ENCODE measurements around the gene ARID3A.
A peak's percentile ranks its signal among the peaks of the same experiment; 100 is the strongest.

- TF ChIP-seq POLR2AphosphoS5 (IDR thresholded peaks at IDR 0.05; ENCODE audit: low read depth, low read length): peak; percentile 1; the same call in 1 of the 2 replicates
- no peak for TF ChIP-seq TAF1 (IDR thresholded peaks at IDR 0.05; ENCODE audit: low read depth, low read length)
- TF ChIP-seq POLR2A (IDR thresholded peaks at IDR 0.05; ENCODE audit: low read depth, low read length): 0 out of 2 replicates have a peak, but pooled peaks have one; percentile 42
- no peak for TF ChIP-seq SPI1 (IDR thresholded peaks at IDR 0.05; ENCODE audit: low read depth, low read length)
- 0 out of 2 replicates have a peak, but pooled peaks have one; percentile 13 for TF ChIP-seq POU2F2 (IDR thresholded peaks at IDR 0.05; ENCODE audit: low read depth, low read length)
These were observed 21.4 kb downstream of the ARID3A start for GRCh38 chr19:947090-947706.
